Activated CD4-positive, CD25-positive, alpha-beta regulatory T cell treated with anti-CD3 and anti-CD28 coated beads, Interleukin-2, amount 50 U/mL, for 16 hours (primary cell): Measurements from ENCODE around the gene G2E3.
"Not testable (repeated sequence)": the region's sequence is repeated elsewhere in the genome, so short reads cannot be mapped to it uniquely, and the experiment has no call there.

Experiments
- DNase-seq: peaks from one replicate; pipeline ENCODE4 v3.0.0-alpha.2; 2020; ENCODE audit warnings: low read depth, low spot score

The G2E3 gene

DNA sequence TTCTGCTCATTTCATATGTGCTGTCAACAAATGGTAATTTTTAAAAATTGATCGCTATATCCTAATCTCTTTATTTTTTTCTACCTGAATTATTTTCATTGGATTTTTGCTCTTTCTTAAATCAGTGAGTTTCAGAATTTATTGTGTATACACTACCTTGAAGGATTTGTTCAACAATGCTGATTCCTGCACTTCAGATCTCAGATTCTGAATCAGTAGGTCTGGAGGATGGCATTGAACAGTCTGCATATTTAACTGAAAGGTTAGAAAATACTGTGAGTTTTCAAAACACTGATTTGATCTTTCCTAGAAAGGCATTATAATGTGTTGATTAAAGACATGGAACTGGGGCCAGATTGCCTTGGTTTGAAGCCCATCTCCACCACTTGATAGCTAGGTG is 1.6 kb downstream of the G2E3 start:
- no peak for DNase-seq

- no peak for DNase-seq
Measured at GRCh38 chr14:30564235-30564867, 5.4 kb downstream of the G2E3 start.

DNA sequence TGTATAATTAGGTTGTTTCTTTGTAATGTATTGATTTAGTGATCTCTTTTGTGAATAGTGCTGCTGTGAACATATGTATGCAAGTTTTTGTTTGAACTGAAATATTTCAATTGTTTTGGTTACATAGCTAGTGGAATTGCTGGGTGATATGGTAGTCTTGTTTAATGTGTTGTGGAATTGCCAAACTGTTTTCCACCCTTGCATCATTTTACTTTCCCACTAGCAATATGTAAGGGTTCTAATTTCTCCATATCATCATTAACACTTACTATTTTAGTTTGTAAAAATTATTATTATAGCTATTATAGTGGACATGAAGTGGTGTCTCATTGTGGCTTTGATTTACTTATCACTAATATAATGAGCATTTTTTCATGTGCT is 5.9 kb downstream of the G2E3 start:
- no peak for DNase-seq

DNA sequence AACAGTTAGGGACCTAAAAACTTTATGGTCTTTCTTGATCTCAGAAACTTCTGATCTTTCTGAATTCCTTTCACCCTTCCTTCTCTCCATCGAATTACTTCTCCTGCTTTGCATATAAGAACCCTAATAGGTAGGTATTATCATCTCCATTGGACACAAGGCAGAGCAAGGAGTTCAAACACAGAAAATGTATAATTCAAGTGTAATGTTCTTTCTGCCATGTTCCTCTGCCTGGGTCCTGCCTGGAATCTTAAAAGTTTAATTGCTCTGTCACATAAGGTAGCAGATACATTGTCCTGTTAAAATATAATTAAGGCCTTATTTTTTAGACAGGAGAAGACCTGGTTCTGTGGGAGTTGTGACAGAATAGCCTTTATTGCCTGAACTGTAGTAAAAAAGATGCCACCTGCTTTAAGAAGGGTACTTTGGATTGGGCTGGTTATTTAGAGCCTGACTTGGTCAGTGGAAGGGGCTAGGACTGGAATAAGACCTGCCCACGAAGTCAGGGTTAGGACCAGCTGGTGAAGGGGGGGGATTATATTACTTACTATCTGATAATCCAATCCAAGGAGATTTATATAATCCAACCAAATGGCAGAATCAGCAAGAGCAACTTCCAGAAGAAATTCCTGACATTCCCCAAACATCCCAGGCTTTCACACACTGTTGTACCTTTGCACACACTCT is 10.4 kb downstream of the G2E3 start:
- no peak for DNase-seq

DNA sequence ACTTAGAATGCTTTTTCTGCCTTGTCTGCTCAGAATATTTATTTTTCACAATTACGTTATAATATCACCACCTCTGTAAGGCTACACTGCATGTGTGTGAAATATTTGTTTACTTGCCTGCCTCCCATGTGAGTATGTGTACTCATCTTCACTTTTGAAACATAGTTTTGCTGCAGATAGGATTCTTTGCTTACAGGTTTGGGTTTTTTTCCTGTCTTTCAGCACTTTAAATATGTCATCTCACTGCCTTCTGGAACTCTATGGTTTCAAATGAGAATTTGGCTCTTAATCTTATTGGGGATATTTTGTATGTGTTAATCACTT is 10.9 kb downstream of the G2E3 start:
- no peak for DNase-seq

DNA sequence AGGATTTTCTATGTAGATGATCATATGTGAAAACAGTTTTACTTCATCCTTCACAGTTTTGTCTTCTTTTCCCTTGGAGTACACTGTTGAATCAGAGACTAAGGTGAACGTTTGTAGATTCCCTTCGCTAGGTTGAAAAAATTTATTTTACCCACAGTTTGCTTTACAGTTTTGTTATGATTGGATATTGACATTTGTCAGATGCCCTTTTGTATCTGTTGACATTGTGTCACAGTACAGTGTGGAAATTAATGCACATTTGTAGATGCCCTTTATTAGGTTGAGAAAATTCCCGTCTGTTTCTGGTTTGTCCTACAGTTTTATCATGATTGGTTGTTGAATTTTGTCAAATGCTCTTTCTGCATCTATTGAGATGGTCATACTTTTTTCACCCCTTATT is 13.3 kb downstream of the G2E3 start:
- no peak for DNase-seq

DNA sequence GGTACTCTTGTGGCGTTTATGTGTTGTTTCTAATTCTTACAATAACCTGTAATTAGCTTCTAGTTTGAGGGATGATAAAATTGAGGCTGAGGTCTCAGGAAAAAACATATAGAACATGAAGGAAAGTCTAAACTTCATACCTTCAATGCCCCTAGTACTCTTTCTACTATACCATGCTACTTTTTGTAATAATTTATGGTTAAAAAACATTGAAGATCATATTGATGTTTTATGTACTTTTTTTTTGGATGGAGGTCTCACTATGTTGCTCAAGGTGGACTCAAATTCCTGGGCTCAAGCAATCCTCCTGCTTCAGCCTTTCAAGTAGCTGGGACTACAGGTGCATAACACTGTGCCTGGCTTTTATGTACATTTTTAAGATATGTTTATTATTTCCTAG is 13.8 kb downstream of the G2E3 start:
- no peak for DNase-seq

DNA sequence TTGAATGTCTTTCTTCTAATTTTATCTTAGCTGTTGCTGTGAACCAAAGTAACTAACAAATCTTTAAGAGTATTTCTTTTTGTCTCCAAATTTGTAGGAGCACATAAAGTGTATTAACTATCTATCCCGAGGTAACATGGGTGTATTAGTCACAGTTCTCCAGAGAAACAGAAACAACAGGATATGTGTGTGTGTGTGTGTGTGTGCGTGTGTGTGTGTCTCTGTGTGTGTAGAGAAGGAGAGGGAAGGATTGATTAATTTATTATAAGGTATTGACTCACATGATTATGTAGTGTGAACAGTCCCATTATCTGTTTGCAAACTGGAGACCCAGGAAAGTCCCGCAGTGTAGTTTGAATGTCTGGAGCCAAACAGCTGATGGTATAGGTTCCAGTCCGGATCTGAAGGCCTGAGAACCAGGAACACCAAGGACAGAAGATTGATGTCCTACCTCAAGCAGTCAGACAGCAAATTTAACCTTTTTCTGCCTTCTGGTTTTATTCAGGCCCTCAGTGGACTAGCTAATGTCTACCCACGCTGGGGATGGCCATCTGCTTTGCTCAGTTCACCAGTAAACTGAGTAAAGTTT is 14.4 kb downstream of the G2E3 start:
- DNase-seq, result no peak

- DNase-seq, result no peak
Measured at GRCh38 chr14:30573966-30574365, 15.0 kb downstream of the G2E3 start.

DNA sequence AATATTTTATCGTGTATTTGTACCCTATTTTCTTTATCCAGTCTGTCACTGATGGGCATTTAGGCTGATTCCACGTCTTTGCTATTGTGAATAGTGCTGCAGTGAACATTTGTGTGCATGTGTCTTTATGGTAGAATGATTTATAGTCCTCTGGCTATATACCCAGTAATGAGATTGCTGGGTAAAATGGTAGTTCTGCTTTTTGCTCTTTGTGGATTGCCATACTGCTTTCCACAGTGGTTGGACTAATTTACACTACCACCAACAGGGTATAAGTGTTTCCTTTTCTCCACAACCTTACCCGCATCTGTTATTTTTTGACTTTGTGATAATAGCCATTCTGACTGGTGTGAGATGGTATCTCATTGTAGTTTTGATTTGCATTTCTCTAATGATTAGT is 15.8 kb downstream of the G2E3 start:
- not testable (repeated sequence) for DNase-seq

DNA sequence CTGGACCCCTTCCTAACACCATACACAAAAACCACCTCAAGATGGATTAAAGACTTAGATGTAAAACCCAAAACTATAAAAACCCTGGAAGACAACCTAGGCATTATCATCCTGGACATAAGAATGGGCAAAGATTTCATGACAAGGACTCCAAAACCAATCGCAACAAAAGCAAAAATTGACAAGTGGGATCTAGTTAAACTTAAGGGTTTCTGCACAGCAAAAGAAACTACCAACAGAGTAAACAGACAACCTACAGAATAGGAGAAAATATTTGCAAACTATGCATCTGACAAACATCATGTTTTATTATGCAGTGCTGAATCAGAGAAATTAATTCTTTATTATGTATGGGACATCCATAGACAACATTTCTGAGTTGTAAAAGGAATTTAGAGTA is 17.4 kb downstream of the G2E3 start:
- DNase-seq, result not testable (repeated sequence)

- DNase-seq, result no peak
Measured at GRCh38 chr14:30580616-30581282, 21.8 kb downstream of the G2E3 start.

- no peak for DNase-seq
Measured at GRCh38 chr14:30581283-30581625, 22.3 kb downstream of the G2E3 start.

DNA sequence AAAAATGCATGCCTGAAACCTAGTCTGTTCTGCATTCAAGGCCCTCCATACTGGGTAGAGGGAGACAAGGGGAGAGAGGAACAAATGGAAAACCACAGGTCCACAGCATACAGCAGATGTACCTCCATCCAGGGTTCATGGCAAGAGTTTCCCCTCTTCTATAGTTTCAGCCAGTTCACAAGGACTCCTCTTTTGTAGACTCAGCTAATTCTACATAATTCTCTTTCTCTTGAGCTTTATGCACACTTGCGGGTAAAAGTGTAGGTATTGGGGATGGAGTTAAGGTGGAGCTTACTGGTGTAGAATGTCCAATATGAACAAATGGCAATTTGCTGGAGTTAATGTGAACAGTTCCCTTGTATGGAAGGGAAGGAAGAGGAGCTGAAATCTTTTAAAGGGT is 23.4 kb downstream of the G2E3 start:
- DNase-seq, result no peak

- no peak for DNase-seq
Measured at GRCh38 chr14:30584058-30584630, 25.2 kb downstream of the G2E3 start.

DNA sequence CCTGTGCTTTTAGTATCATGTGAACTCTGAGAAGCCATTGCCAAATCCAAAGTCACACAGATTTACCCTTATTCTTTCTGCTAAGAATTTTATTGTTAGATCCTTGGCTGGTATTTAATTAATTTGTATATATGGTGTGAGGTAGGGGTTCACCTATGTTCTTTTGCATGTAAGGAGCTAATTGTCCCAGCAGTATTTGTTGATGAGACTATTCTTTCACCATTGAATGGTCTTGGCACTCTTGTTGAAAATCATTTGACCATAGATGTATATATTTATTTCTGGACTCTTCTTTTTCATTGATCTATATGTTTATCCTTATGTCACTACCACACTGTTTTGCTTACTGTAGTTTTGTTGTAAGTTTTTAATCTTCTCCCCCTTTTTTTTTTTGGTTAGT is 26.2 kb downstream of the G2E3 start:
- no peak for DNase-seq

DNA sequence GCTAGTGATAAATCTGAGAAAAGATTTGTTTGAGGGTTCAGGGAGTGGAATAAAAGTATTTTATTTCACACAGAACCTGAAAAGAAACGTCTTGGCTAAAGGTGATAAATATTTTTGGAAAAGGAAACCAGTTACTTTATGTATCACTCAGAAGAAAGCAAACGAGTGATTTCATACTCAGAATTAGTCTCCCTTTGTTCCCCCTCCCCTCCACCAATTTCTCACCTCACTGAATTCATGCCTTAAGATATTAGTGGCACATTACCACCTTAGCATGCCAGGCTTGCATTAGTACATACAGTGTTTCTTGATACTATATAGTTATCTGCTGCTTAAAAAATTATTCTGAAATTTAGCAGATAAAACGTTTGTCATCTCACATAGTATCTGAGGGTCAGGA is 28.2 kb downstream of the G2E3 start:
- no peak for DNase-seq

DNA sequence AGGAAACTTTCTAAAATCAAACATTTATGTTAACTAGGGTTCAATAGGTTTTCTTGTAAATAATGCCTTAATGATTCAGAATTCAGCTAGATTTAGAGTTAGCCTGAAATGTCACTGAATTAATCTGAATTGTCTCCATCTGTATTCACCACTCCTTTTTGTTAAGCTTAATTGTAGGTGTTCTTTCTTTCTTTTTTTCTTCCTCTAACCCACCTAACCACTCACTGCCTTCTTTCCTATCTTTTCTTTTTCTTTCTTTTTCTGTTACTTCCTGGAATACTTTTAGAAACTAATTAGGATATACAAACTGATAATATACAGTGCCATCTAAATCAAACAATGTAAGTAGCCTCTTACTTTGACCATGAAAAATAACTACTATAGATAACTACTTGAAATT is 29.9 kb downstream of the G2E3 start:
- no peak for DNase-seq

- DNase-seq, result no peak
Measured at GRCh38 chr14:30596935-30597334, 38.0 kb downstream of the G2E3 start.

GRCh38 chr14:30597504-30597903 is 38.5 kb downstream of the G2E3 start:
- no peak for DNase-seq

DNA sequence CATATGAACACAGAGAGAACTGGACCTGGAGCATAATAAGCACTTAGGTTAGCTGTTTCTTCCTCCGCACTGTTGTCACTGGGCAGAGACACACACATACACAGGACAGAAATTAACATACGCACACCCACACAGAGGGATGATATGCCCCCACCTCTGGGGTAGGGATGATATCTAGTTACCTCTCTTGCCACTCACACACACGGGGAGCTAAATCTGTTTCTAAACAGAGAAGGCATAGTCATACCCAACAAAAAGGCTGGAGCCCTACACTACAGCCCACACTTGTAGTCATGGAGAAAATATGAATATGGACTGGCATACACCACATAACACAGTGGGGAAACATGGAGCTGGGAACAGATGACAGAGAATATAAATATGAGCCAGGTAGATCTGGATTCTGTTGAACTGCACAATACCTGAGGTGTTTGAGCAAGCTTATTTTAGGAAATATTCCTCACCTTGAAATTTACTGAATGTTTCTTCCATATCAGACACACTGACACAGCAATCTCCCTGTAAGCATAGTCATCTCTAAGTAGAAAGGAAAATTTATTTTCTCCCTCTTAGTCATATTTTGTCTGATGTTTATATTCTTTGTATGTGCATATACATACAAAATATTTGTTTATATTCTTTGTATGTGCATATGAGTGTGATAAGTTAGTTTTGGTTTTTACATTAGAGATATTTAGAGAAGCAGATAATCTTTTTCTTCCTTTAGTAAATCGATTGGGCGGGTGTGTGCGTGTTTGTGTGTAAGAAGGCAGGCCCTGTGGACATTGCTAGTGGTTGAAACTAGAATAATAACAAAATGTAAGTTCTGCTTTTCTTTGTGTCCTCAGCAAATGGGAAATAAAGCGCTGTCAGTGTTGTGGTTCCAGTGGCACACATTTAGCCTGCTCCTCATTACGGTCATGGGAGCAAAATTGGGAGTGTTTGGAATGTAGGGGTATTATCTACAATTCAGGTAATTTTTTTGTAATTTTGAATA is 42.3 kb downstream of the G2E3 start:
- DNase-seq, result no peak

DNA sequence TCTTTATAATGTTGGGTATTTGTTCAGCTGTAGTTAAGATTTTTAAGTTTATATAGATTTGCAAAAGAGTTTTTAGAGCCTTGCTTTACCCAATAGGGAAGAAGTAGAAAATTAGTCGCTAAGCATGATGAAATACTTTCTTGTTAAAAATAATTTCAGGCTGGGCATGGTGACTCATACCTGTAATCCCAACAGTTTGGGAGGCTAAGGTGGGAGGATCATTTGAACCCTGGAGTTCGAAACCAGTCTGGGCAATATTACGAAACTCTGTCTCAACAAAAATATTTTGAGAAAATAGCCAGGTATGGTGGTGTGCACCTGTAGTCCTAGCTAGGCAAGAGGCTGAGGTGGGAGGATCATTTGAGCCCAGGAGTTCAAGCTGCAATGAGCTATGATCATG is 44.4 kb downstream of the G2E3 start:
- DNase-seq, result no peak
